ENCODE data around the gene ROBO4.

DNA sequence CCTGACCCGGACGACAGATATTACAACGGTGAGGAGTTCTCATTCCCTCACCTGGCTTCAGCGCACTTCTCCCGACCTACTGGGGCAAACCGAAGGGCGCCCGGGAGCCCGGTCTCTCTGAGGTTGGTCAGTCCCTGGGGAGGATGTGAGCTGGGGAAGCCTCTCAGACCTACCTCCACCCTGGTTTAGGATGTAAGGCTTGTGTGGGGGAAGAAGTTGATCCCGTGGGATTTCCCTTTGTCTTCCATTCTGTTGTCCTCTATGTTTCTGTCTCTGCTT lies 20.1 kb downstream of the ROBO4 start:
- TF ChIP-seq, protein P1, sequence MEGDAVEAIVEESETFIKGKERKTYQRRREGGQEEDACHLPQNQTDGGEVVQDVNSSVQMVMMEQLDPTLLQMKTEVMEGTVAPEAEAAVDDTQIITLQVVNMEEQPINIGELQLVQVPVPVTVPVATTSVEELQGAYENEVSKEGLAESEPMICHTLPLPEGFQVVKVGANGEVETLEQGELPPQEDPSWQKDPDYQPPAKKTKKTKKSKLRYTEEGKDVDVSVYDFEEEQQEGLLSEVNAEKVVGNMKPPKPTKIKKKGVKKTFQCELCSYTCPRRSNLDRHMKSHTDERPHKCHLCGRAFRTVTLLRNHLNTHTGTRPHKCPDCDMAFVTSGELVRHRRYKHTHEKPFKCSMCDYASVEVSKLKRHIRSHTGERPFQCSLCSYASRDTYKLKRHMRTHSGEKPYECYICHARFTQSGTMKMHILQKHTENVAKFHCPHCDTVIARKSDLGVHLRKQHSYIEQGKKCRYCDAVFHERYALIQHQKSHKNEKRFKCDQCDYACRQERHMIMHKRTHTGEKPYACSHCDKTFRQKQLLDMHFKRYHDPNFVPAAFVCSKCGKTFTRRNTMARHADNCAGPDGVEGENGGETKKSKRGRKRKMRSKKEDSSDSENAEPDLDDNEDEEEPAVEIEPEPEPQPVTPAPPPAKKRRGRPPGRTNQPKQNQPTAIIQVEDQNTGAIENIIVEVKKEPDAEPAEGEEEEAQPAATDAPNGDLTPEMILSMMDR (IDR thresholded peaks at IDR 0.05; ENCODE audit: low read length): no peak
- TF ChIP-seq EZH2 (optimal IDR thresholded peaks at IDR 0.05; ENCODE audit: low read depth, low read length): no peak
